Thyroid gland (tissue), 4 donors: ENCODE measurements around the gene WNT5B.

Experiments
- POLR2A ChIP-seq, 2 donors: fragments of 450-650 bp; IDR thresholded peaks; one replicate each; pipeline ENCODE4 v1.6.1; 2017; ENCODE audit warnings: antibody characterized with exemption in 2 of 2, mild to moderate bottlenecking in 2 of 2, moderate library complexity in 1 of 2
- TF ChIP-seq, protein P1 (sequence below), 6 experiments: fragments of 200-600 bp in 3 of 6; fragments of 450-650 bp in 3 of 6; sonication (generic) in 3 of 6; IDR thresholded peaks; one replicate each; pipeline ENCODE4 v1.5.1; 2016 to 2019; ENCODE audit warnings: antibody characterized with exemption in 6 of 6, mild to moderate bottlenecking in 2 of 6, inconsistent platforms in 1 of 6, moderate library complexity in 1 of 6

GRCh38 chr12:1611803-1612572, 17.0 kb upstream of the WNT5B start:
- TF ChIP-seq, protein P1, sequence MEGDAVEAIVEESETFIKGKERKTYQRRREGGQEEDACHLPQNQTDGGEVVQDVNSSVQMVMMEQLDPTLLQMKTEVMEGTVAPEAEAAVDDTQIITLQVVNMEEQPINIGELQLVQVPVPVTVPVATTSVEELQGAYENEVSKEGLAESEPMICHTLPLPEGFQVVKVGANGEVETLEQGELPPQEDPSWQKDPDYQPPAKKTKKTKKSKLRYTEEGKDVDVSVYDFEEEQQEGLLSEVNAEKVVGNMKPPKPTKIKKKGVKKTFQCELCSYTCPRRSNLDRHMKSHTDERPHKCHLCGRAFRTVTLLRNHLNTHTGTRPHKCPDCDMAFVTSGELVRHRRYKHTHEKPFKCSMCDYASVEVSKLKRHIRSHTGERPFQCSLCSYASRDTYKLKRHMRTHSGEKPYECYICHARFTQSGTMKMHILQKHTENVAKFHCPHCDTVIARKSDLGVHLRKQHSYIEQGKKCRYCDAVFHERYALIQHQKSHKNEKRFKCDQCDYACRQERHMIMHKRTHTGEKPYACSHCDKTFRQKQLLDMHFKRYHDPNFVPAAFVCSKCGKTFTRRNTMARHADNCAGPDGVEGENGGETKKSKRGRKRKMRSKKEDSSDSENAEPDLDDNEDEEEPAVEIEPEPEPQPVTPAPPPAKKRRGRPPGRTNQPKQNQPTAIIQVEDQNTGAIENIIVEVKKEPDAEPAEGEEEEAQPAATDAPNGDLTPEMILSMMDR (IDR thresholded peaks at IDR 0.05): no peak
- TF ChIP-seq POLR2A (IDR thresholded peaks at IDR 0.05): no peak
